ENCODE results near the gene AGBL3.

- TF ChIP-seq EZH2 (IDR thresholded peaks at IDR 0.05) (no peak), POLR2AphosphoS5 (IDR thresholded peaks at IDR 0.05; ENCODE audit: borderline replicate concordance, low read depth, low read length) (no peak), FOXP2 (optimal IDR thresholded peaks at IDR 0.05; ENCODE audit: control extremely low read depth, extremely low read length, insufficient read depth) (no peak)
Observed at GRCh38 chr7:135095450-135095849, 109.1 kb downstream of the AGBL3 start.

All from SK-N-MC (cell line).